GM12873 (cell line): ENCODE measurements around the gene DNAH6.

Experiments
- TF ChIP-seq, protein P1 (sequence below): IDR thresholded peaks from 2 replicates; pipeline ENCODE4 v1.5.1; 2012; ENCODE audit warnings: low read depth, mild to moderate bottlenecking, moderate library complexity, low read length, control low read depth; ENCODE audit not compliant: insufficient read depth; ENCODE audit errors: missing control alignments

DNAH6 gene

DNA sequence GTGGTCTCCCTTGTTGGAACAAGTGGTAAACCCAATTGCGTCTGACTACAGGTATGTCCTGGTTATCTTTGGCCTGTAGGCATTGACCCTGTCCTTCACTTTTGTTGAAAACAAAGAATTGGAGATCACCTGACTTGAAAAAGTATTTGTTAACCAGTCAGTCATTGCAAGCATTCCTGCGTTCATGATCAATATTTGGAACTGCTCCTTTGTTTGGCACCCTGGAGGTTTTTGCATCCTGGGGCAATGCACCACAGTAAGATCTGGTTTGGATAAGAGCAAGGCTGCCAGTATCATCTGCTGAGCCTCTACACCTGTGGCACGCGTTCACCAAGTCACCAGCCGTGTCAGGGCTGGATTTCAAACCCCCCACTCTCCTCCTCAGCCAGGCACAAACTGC is 115.7 kb downstream of the DNAH6 start:
- TF ChIP-seq, protein P1, sequence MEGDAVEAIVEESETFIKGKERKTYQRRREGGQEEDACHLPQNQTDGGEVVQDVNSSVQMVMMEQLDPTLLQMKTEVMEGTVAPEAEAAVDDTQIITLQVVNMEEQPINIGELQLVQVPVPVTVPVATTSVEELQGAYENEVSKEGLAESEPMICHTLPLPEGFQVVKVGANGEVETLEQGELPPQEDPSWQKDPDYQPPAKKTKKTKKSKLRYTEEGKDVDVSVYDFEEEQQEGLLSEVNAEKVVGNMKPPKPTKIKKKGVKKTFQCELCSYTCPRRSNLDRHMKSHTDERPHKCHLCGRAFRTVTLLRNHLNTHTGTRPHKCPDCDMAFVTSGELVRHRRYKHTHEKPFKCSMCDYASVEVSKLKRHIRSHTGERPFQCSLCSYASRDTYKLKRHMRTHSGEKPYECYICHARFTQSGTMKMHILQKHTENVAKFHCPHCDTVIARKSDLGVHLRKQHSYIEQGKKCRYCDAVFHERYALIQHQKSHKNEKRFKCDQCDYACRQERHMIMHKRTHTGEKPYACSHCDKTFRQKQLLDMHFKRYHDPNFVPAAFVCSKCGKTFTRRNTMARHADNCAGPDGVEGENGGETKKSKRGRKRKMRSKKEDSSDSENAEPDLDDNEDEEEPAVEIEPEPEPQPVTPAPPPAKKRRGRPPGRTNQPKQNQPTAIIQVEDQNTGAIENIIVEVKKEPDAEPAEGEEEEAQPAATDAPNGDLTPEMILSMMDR = no peak

DNA sequence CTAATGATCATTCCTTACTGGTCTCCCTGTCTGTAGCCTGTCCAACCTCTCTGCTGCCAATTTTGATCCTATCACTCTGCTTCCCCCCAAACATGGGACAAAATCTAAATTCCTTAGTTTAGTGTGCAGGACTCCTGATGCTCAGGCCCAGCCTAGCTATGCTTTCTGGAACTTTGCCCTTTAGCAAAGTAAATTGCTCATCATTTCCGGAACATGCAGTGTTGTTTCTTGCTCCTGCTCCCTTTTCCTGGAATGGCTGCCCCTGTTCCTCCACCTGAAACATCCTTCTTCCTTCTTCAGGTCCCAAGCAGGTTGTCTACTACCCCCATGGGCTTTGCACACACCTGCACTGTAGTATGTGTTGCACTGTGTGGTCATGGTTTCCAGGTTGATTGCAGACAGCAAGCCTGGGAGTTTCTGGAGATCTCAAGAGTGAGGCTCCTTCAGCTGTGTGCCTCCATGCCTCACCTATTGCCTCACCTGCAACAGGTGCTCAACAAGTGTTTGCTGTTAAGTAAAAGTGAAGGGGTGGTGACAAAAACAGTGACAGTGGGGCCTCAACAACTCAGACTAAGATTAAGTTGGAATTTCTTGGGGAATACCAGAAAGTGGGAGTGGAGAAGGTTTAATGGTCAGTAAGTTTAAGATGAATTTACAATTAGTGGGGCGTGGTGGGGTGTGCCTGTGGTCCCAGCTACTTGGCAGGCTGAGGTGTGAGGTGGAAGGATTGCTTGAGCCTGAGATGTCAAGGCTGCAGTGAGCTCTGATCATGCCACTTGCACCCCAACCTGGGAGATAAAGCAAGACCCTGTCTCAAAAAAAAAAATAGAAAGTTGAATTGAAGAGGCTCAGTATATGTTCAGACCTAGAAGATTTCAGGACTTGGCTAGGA is 120.0 kb downstream of the DNAH6 start:
- TF ChIP-seq, protein P1 = no peak

DNA sequence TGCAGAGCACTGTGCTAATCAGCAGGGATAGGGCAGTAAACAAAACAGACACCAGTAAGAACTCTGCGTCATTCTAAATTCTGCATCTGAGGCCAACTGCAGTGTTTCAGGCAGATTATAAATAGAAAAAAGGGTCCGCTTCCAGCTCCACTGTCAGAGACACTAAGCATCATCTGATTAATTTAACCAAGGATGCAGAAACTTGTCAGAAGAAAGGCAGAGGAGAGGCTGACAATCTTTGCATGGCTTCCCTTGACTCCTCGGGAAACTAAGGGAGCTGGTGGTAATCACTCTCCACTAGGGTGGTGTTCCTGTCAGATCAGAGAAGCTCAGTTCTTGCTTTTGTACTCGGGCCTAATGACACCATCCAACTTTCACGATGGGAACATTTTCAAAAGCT is 123.5 kb downstream of the DNAH6 start:
- TF ChIP-seq, protein P1 = no peak

DNA sequence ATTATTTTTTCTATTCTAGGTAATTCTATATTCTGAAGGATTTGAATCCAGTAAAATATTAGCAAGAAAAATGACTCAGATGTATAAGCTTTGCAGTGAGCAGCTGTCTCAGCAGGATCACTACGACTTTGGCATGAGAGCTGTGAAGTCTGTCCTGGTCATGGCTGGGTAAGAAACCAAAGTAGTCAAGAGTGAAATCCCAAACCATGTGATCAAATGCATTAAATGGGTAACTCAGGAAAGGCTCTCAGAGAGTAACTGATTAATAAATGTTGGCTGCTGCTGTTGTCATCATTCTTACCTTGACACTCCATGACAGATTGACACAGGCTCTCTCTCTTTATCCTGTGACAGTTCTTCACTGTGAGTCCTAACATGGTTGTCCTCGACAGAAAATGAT is 124.1 kb downstream of the DNAH6 start:
- TF ChIP-seq, protein P1 = no peak

DNA sequence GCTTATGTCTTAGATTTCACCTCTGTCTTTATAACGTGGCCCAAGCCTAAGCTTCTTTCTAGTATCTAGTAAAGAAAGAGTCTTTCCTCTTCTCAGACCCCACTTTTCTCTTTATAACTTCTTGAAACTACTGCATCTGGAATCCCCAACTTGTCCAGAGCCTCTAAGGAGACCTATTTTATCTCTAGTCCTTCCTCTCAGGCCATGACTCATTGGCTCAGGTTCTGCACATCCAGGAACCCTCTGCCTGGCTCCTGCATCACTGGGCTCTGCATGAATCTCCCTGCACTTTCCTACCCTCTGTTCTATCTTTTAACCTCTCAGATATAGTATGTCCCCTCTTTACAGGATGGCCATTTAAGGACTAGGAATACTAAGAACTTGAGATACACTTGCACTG is 124.7 kb downstream of the DNAH6 start:
- TF ChIP-seq, protein P1 = no peak

DNA sequence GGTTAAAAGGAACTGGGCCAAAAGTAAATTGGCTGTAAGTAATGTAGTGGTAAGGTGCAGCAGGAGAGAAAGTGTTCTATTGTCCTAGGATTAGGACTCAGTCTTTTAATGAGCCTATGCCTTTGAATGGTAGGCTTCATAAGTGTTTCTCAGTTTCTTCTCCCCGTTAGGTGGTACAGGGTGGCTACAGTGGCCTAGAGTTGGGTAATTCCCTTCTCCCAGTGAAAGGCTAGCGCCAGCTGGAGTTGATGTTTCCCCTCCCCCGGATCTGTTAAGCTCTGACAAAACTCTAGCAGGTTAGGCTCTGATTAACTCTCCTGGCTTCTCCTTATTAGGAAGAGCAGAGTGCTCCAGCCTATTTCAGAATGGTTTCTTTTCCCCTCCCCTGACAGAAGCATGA is 127.7 kb downstream of the DNAH6 start:
- TF ChIP-seq, protein P1 = no peak

DNA sequence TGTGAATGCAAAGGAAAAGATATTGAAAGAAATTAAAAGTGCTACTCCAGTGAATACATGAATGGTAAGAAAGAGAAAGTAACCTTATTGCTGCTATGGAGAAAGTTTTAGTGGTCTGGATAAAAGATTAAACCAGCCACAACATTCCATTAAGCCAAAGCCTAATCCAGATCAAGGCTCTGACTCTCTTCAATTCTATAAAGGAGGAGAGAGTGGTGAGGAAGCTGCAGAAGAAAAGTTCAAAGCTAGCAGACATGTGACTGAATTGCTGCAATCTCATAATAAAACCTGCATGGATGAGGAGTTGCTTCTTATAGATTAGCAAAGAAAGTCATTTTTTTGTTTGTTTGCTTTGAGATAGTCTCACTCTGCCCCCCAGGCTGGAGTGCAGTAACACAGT is 130.2 kb downstream of the DNAH6 start:
- TF ChIP-seq, protein P1 = no peak
